Nephron progenitor cell (in vitro differentiated cells): ENCODE data around the gene ACKR4.

Source experiments
- DNase-seq: peaks from one replicate; pipeline ENCODE4 v3.0.0; 2021
- H3K27ac Mint-ChIP-seq: 2 replicates; pipeline ENCODE4 v1.8.0; 2021; ENCODE audit warnings: mild to moderate bottlenecking, moderate library complexity, mixed read lengths
- H3K27me3 Mint-ChIP-seq: 2 replicates; pipeline ENCODE4 v1.8.0; 2021; ENCODE audit warnings: mild to moderate bottlenecking, low read depth, mixed read lengths; ENCODE audit not compliant: poor library complexity
- H3K36me3 Mint-ChIP-seq: 2 replicates; pipeline ENCODE4 v1.8.0; 2021; ENCODE audit warnings: low read depth, mixed read lengths
- H3K4me1 Mint-ChIP-seq: 2 replicates; pipeline ENCODE4 v1.8.0; 2021; ENCODE audit warnings: mixed read lengths
- H3K4me3 Mint-ChIP-seq: 2 replicates; pipeline ENCODE4 v1.8.0; 2021; ENCODE audit warnings: mild to moderate bottlenecking, moderate library complexity, mixed read lengths
- H3K9me3 Mint-ChIP-seq: 2 replicates; pipeline ENCODE4 v1.8.0; 2021; ENCODE audit warnings: mild to moderate bottlenecking, moderate library complexity, mixed read lengths
- CTCF ChIP-seq: fragments of 200-600 bp; sonication (generic); IDR thresholded peaks from 2 replicates; pipeline ENCODE4 v1.5.0; 2021; ENCODE audit warnings: antibody characterized with exemption

The ACKR4 gene

GRCh38 chr3:132596816-132597433, at the start of gene ACKR4:
Gene ACKR4 (plus strand): TSS chr3:132597270. CDS start chr3:132600398, 3,128 bp downstream.
- Mint-ChIP-seq H3K27me3 (no peaks in the 10 kb centered on the region), H3K9me3 (no peaks in the 10 kb centered on the region), H3K4me3 (no peak within 1 kb of the TSS), H3K27ac (no peak within 1 kb of the TSS), H3K36me3 (peaks cover 29% of the 10 kb centered on the region), H3K4me1 (no peaks in the 10 kb centered on the region)
- no peak for DNase-seq
- no peak for TF ChIP-seq CTCF

- Mint-ChIP-seq H3K9me3 (no peaks in the 10 kb centered on the region), H3K4me1 (no peaks in the 10 kb centered on the region), H3K27me3 (peaks cover 3% of the 10 kb centered on the region), H3K27ac (no peak overlapping the region), H3K4me3 (no peak overlapping the region), H3K36me3 (no peaks in the 10 kb centered on the region)
- no peak for DNase-seq
- no peak for TF ChIP-seq CTCF
These were observed 47.9 kb upstream of the ACKR4 start for GRCh38 chr3:132549169-132549568.

GRCh38 chr3:132549890-132550578, 47.0 kb upstream of the ACKR4 start:
- Mint-ChIP-seq H3K27me3 (peaks cover 3% of the 10 kb centered on the region), H3K9me3 (no peaks in the 10 kb centered on the region), H3K4me1 (no peaks in the 10 kb centered on the region), H3K27ac (no peak overlapping the region), H3K4me3 (no peak overlapping the region), H3K36me3 (no peaks in the 10 kb centered on the region)
- TF ChIP-seq CTCF, result no peak
- DNase-seq, result no peak

GRCh38 chr3:132550579-132551305, 46.3 kb upstream of the ACKR4 start:
- H3K4me3 Mint-ChIP-seq, result no peak overlapping the region
- no peak overlapping the region for H3K27ac Mint-ChIP-seq
- H3K36me3 Mint-ChIP-seq, result peaks cover 1% of the 10 kb centered on the region
- peaks cover 3% of the 10 kb centered on the region for H3K27me3 Mint-ChIP-seq
- no peaks in the 10 kb centered on the region for H3K4me1 Mint-ChIP-seq
- no peaks in the 10 kb centered on the region for H3K9me3 Mint-ChIP-seq
- DNase-seq, result no peak
- no peak for TF ChIP-seq CTCF

- H3K27ac Mint-ChIP-seq, result no peak overlapping the region
- no peak overlapping the region for H3K4me3 Mint-ChIP-seq
- H3K36me3 Mint-ChIP-seq, result peaks cover 4% of the 10 kb centered on the region
- TF ChIP-seq CTCF, result no peak
- DNase-seq, result no peak
- no peaks in the 10 kb centered on the region for H3K9me3 Mint-ChIP-seq
- H3K4me1 Mint-ChIP-seq, result peaks cover 4% of the 10 kb centered on the region
- peaks cover 3% of the 10 kb centered on the region for H3K27me3 Mint-ChIP-seq
These were observed 43.2 kb upstream of the ACKR4 start for GRCh38 chr3:132553826-132554225.
